MM.1S (cell line): ENCODE data around the gene NRAP.

Experiments used
- DNase-seq: peaks from one replicate; pipeline ENCODE4 v3.0.0-alpha.2; 2015
- H2AFZ ChIP-seq: fragments of 300-600 bp; sonication (generic); 2 replicates; pipeline ENCODE4 v1.6.0; 2016; ENCODE audit warnings: antibody characterized with exemption, low read length
- H3F3A ChIP-seq: fragments of 300-600 bp; sonication (generic); 2 replicates; pipeline ENCODE4 v1.6.1; 2016; ENCODE audit warnings: mild to moderate bottlenecking, antibody characterized with exemption, low read length, moderate library complexity, mixed read lengths; ENCODE audit not compliant: insufficient read depth
- H3K27ac ChIP-seq: fragments of 300-600 bp; sonication (generic); 2 replicates; pipeline ENCODE4 v1.5.1; 2016; ENCODE audit warnings: mild to moderate bottlenecking, low read length
- H3K27me3 ChIP-seq: fragments of 300-600 bp; sonication (generic); replicated peaks from 2 replicates; pipeline ENCODE4 v1.6.0; 2016; ENCODE audit warnings: low read length; ENCODE audit not compliant: insufficient read depth
- H3K36me3 ChIP-seq: fragments of 300-600 bp; sonication (generic); replicated peaks from 2 replicates; pipeline ENCODE4 v1.6.1; 2016; ENCODE audit warnings: mild to moderate bottlenecking, low read length, mixed read lengths; ENCODE audit not compliant: insufficient read depth
- H3K4me1 ChIP-seq: fragments of 300-600 bp; sonication (generic); 2 replicates; pipeline ENCODE4 v1.6.1; 2016; ENCODE audit warnings: low read length, mixed read lengths
- H3K4me2 ChIP-seq: fragments of 300-600 bp; sonication (generic); 2 replicates; pipeline ENCODE4 v1.6.0; 2016; ENCODE audit warnings: low read depth, low read length
- H3K4me3 ChIP-seq: fragments of 300-600 bp; sonication (generic); 2 replicates; pipeline ENCODE4 v1.5.1; 2016; ENCODE audit warnings: low read length, mixed read lengths
- H3K79me2 ChIP-seq: fragments of 300-600 bp; sonication (generic); 2 replicates; pipeline ENCODE4 v1.6.1; 2016; ENCODE audit warnings: mixed run types, low read length, mixed read lengths
- H3K9ac ChIP-seq: fragments of 300-600 bp; sonication (generic); 2 replicates; pipeline ENCODE4 v1.6.1; 2016; ENCODE audit warnings: low read length, mixed read lengths
- H3K9me2 ChIP-seq: fragments of 300-600 bp; sonication (generic); replicated peaks from 2 replicates; pipeline ENCODE4 v1.6.1; 2016; ENCODE audit warnings: mild to moderate bottlenecking, low read length, mixed read lengths; ENCODE audit not compliant: insufficient read depth
- H3K9me3 ChIP-seq: fragments of 300-600 bp; sonication (generic); replicated peaks from 2 replicates; pipeline ENCODE4 v1.6.1; 2016; ENCODE audit warnings: mild to moderate bottlenecking, low read length, mixed read lengths; ENCODE audit not compliant: insufficient read depth
- H4K20me1 ChIP-seq: fragments of 300-600 bp; sonication (generic); 2 replicates; pipeline ENCODE4 v1.6.1; 2016; ENCODE audit warnings: mild to moderate bottlenecking, low read length, moderate library complexity, mixed read lengths; ENCODE audit not compliant: insufficient read depth
- EZH2 ChIP-seq: fragments of 300-600 bp; sonication (generic); optimal IDR thresholded peaks from 2 replicates; pipeline ENCODE3; 2017; ENCODE audit warnings: low read depth, mild to moderate bottlenecking, antibody characterized with exemption, low read length, mixed read lengths
- EZH2phosphoT487 ChIP-seq: fragments of 300-600 bp; sonication (generic); IDR thresholded peaks from 2 replicates; pipeline ENCODE4 v1.6.1; 2018; ENCODE audit warnings: antibody characterized with exemption, low read length
- TF ChIP-seq, protein P1 (sequence below): fragments of 300-600 bp; sonication (generic); IDR thresholded peaks from 2 replicates; pipeline ENCODE4 v1.5.1; 2016; ENCODE audit warnings: antibody characterized with exemption, low read length, mixed read lengths

Gene NRAP

DNA sequence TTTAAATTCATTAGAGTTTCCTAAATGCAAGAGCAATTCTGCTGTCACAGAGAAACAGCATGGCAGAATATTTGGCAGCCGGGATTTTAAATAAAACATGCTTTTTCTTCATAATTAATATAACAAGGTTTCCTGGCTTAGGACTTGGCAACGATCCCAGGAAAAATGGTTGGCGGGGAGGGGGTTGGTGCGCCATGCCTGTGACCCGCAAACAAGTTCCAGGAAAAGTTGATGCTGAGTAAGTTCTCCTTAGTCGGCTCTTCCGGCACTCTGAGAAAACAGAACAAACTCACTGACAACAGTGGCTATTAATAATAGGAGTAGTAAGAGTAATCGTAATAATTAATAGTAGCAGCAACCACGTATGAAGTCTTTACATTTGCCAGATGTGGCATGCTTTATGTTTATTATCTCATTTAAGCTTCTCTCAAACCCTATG lies 106.4 kb downstream of the NRAP start:
- Histone ChIP-seq H4K20me1 (no peaks in the 10 kb centered on the region), H3K4me3 (no peak overlapping the region), H3K4me1 (no peaks in the 10 kb centered on the region), H3K27me3 (no peaks in the 10 kb centered on the region), H3K27ac (no peak overlapping the region), H3K4me2 (no peak overlapping the region), H3K36me3 (no peaks in the 10 kb centered on the region), H3K9me3 (no peaks in the 10 kb centered on the region), H3K79me2 (no peaks in the 10 kb centered on the region), H2AFZ (no peak overlapping the region), H3K9ac (no peak overlapping the region), H3F3A (no peaks in the 10 kb centered on the region), H3K9me2 (no peaks in the 10 kb centered on the region)
- no peak for DNase-seq
- no peak for TF ChIP-seq EZH2
- TF ChIP-seq EZH2phosphoT487: no peak
- TF ChIP-seq, protein P1, sequence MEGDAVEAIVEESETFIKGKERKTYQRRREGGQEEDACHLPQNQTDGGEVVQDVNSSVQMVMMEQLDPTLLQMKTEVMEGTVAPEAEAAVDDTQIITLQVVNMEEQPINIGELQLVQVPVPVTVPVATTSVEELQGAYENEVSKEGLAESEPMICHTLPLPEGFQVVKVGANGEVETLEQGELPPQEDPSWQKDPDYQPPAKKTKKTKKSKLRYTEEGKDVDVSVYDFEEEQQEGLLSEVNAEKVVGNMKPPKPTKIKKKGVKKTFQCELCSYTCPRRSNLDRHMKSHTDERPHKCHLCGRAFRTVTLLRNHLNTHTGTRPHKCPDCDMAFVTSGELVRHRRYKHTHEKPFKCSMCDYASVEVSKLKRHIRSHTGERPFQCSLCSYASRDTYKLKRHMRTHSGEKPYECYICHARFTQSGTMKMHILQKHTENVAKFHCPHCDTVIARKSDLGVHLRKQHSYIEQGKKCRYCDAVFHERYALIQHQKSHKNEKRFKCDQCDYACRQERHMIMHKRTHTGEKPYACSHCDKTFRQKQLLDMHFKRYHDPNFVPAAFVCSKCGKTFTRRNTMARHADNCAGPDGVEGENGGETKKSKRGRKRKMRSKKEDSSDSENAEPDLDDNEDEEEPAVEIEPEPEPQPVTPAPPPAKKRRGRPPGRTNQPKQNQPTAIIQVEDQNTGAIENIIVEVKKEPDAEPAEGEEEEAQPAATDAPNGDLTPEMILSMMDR: no peak

DNA sequence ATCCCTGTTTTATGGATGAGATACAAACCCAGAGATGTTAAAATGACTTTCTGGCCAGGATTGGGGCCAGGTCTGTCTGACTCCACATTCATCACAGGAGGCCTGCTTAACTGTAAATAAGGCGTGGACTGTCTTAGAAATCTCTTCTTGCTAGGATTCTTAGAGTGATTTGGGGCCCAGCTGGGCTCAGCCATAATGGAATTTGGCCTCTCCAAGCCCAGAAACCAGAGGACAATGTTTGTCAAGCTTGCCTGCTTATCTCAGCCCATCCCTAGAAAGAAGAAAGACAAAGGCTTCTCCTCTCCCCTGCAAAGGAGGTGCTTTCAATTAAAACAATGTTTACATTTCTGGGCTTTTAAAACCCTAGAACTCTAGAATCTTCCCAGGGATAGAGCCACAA lies 108.1 kb downstream of the NRAP start:
- no peaks in the 10 kb centered on the region for H3K4me1 ChIP-seq
- H3K4me2 ChIP-seq: no peak overlapping the region
- DNase-seq: no peak

DNA sequence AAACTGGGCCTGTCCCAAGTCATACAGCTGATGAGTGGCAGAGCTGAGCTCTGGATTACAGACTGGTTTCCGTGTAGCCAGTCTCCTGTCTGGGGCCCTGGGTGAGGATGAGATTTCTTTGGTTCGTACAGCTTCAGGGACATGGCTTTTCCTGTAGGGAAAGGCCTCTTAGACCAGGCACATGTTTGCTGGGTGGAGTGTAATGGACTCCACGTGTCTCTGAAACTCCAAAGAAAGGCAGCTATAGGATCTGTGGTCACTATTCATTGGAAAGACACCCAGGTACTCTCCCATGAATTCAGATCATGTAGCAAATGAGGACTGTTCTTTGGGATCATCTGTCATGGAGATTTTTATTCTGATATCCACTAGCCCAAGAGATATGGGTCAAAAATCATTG lies 108.6 kb downstream of the NRAP start:
- H3K9ac ChIP-seq: no peak overlapping the region
- no peaks in the 10 kb centered on the region for H3F3A ChIP-seq
- no peak for DNase-seq
- no peak overlapping the region for H3K4me3 ChIP-seq
- no peaks in the 10 kb centered on the region for H3K9me2 ChIP-seq
- no peaks in the 10 kb centered on the region for H3K79me2 ChIP-seq
- H3K4me2 ChIP-seq: no peak overlapping the region
- no peak overlapping the region for H2AFZ ChIP-seq
- no peaks in the 10 kb centered on the region for H3K36me3 ChIP-seq
- no peak overlapping the region for H3K27ac ChIP-seq
- TF ChIP-seq, protein P1: no peak
- TF ChIP-seq EZH2 (no peak), EZH2phosphoT487 (no peak)
- no peaks in the 10 kb centered on the region for H3K4me1 ChIP-seq
- H3K9me3 ChIP-seq: no peaks in the 10 kb centered on the region
- no peaks in the 10 kb centered on the region for H4K20me1 ChIP-seq
- H3K27me3 ChIP-seq: no peaks in the 10 kb centered on the region

More for the DNA sequence above, 108.1 kb downstream of the NRAP start:
- Histone ChIP-seq H4K20me1 (no peaks in the 10 kb centered on the region), H3F3A (no peaks in the 10 kb centered on the region), H2AFZ (no peak overlapping the region), H3K36me3 (no peaks in the 10 kb centered on the region), H3K4me3 (no peak overlapping the region), H3K27me3 (no peaks in the 10 kb centered on the region), H3K27ac (no peak overlapping the region), H3K9me3 (no peaks in the 10 kb centered on the region), H3K9ac (no peak overlapping the region), H3K79me2 (no peaks in the 10 kb centered on the region), H3K9me2 (no peaks in the 10 kb centered on the region)
- TF ChIP-seq EZH2 (no peak), EZH2phosphoT487 (no peak)
- TF ChIP-seq, protein P1: no peak
